Ecto neural progenitor cell (in vitro differentiated cells): ENCODE results near the gene MYO16.
"Not testable (repeated sequence)": the region's sequence is repeated elsewhere in the genome, so short reads cannot be mapped to it uniquely, and the experiment has no call there.

Source experiments
- DNase-seq: peaks from one replicate; pipeline ENCODE4 v3.0.0-alpha.2; 2018; ENCODE audit warnings: low spot score

MYO16 gene

DNA sequence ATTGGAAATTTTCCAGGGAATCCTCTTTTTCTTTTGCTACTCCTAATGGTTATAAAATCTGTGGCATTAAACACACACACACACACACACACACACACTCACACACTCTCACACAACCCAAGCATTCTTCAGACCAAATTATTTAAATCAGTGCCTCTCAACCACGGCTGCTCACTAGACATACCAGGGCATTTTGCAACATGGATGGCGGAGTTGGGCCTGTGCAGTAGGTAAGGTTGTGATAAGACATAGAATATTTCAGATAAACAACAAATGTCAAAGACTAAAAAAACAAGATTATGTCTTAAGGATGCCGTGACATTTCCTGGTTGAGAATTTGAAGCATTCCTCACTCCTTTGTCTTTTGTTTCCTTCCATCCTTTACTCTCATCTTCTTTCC is 443.1 kb downstream of the MYO16 start:
- DNase-seq: no peak

DNA sequence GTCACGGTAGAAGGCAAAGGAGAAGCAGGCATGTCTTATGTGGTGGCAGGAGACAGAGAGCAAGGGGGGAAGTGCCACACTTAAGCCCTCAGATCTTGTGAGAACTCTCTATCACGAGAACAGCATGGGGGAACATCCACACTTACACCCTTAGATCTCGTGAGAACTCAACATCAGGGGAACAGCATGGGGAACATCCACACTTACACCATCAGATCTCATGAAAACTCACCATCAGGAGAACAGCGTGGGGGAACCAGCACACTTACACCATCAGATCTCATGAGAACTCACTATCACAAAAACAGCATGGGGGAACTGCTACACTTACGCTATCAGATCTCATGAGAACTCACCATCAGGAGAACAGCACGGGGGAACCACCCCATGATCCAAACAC is 445.0 kb downstream of the MYO16 start:
- DNase-seq: no peak

DNA sequence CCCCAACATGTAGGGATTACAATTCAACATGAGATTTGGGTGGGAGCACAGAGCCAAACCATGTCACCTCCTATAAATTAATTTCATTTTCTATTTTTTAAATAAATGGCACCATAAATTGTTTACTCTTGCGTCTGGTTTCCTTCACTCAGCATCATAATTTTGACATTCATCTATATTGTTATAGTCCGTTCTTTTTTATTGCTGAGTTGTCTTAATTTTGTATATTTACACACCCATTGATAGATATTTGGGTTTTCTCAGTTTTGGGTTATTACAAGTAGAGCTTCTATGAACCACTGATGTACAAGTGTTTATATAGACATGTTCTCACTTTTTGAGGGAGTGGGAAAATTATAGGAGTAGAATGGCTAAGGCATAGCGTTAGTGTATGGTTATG is 445.4 kb downstream of the MYO16 start:
- DNase-seq: no peak

DNA sequence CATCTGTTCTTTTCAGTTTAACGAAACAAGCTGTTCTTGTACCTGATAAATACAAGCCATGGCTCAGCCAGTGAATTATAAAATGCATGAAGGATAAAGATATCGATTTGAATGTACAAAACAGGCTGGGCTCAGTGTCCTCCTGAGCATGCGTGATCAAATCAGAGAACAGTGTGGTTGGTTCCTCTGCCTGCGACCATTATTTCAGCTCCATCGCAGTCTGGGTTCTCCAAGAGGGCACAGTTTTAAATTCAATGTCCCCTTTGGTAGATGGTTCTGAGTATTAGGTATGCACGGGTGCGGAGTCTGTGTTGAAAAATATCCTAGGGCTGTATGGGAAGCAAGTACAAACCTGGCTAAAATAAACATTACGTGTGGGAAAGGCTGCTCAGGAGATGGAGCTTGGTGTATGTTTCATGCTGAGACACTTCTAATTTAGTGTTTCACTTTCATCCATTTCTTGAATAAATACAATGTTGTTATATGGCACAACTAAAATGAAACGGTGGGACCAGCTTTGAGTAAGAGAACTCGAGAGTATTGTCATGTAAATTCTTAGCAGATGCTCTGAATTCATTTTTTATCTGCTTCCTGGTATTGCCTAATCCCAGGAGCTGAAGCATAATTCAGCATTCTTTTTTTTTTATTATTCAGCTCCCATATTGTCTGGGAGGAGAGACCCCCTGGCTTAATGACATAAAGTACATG is 458.7 kb downstream of the MYO16 start:
- DNase-seq: no peak

DNA sequence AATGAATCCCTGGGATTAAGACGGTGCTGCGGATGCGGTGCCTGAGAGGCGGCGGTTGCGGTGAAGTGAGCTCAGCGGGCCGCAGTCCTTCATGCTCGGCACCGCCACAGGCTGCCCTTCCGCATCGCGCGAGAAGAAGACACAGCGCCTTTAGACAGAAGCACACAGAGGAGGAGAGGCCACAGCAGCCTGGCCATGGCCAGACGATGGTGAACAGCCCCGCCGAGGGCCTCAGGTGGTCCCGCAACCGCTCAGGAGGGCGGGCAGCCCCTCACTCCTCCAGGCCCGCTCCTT is 459.2 kb downstream of the MYO16 start:
- no peak for DNase-seq

DNA sequence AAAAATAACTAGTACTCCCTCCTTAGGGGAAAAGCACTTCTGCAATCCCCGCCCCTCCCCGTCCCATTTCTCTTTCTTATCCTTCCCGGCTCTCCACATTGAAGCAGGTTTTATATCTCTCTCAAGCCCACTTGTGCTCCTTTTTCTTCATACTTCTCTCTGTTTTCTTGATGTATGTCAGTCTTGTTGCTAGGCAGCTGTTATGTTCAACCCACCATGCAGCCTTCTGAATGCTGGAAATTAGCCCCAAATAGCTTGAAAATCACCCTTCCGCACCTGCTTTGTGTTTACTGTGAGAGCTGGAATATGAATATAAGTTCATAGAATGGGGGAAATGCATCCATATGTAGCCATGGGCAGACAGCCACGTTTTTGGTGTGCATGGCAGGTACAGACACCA is 461.4 kb downstream of the MYO16 start:
- DNase-seq: no peak

DNA sequence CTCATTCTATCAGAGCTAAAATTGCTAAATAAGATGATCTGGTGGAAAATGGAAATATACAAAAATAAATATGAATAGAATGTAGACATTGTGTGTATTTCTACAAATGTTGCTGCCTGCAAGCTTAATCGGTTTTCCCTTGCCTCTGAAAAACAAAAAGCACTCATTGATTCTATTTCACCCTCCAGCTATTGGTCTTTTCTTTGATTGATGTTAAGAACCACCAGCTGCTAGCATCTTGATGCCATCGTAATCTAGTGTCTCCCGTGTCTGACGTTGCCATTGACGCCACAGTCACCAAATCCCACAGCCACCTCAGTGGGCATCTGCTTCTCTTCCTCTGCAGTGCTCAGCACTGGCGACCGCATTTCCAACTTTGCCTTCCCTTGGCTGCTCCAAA is 461.8 kb downstream of the MYO16 start:
- DNase-seq: no peak

DNA sequence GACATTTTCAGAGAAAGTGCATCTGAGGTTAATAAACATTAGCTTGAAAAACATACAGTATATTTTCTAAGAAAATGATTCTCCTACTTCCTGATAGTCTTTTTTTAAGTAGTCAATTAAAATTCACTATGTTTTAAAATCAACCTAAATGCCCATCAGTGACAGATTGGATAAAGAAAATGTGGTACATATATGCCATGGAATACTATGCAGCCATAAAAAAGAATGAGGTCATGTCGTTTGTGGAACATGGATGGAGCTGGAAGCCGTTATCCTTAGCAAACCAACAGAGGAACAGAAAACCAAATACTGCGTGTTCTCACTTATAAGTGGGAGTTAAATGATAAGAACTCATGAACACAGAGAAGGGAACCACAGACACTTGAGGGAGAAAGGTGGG is 462.8 kb downstream of the MYO16 start:
- not testable (repeated sequence) for DNase-seq

DNA sequence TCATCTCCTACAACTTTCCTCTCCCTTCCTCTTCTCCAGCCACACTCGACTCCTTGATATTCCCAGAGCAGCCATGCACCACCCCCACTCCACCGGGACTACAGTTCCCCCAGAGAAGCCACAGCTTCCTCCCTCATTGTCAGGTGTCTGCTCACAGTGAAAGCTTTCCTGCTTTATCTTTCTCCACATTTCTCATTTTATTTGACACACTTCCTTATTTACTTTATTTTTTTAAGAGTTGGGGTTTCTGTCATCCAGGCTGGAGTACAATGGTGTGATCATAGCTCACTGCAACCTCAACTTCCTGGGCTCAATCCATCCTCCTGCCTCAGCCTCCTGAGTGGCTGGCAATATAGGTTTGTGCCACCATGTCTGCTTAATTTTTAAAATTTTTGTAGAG is 464.6 kb downstream of the MYO16 start:
- no peak for DNase-seq

DNA sequence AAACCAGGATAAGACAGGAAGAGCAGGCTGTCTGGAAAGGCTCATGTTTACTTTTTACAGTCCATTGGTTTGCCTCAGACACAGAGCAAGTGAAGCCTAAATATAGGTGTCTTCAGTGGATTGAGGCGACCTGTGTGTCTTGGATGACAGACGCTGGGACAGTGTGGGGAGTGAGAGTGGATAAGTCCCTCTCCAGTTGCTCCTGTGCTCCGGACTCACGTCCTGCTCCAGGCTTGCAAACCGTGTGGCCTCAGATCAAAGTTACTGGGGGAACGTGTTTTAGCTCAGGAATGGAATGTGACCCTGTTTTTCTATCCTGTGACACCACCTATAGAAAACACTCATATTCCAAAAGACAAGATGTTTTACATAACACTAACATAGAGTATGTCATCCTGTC is 465.7 kb downstream of the MYO16 start:
- no peak for DNase-seq

DNA sequence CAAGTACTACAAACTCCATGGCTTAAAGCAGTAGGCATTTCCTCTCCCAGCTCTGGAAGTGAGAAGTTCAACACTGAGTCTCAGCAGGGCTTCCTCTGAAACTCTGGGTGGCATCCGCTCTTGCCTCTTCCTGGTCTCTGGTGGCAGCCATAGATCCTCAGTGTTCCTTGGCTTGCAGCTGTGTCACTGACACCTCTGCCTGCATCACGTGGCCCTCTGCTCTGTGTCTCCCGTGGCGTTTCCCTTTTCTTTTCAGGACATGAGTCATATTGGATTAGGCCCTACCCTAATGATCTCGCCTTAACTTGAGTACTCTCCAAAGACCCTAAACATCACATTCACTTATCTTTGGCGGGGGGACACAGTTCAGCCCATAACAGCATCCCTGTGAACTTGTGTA is 466.7 kb downstream of the MYO16 start:
- DNase-seq: no peak

DNA sequence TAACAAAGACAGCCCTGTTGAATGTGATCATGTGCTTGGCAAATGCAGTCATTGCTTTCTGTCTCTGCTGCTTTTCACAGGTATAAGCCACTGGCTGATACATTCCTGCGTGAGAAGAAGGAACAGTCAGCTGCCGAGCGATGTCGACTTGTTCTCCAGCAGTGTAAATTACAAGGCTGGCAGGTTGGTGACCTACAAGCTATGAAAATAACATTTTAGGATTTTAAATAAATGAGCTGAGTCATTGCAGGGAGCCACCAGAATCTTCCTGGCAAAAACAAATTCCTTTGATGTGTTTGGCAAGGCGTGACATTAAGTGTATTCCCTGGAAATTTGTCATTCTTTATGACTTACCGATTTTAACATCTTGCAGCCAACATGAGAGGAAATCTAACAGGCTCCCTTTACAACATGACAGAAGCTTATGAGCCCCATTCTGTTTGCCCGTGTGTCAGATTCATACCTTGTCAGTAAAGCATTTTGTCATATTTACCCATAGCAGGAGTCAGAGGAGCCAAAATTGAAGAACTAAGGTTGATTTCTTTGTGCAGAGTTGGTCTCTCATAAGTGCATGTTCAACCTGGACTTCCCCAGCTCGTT is 471.4 kb downstream of the MYO16 start:
- no peak for DNase-seq

DNA sequence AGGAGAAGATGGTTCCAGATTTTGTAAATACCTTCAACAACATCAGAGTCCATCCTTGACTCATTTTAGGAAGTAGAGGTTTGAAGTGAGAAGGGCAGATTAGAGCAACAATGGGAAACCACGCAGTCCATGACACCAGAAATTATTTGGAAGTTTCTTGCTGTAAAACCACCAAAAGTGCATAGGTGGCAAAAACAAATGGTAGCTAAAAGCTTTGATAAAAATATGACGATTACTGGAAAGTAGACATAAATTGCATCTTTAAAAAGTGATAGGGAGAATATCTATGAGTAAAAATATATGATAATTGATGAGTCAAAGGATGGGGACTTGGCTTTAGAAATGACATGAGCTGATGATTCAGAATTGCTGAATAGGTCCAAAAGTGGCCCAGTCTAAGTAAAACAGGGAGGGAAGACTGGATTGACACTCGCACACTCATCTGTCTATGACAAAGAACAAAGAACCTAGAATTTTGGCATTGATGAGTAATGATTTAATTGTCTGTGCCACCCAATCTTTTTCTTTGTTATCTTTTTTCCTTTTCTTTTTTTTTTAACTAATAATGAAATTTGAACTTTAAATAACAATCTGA is 472.2 kb downstream of the MYO16 start:
- no peak for DNase-seq

DNA sequence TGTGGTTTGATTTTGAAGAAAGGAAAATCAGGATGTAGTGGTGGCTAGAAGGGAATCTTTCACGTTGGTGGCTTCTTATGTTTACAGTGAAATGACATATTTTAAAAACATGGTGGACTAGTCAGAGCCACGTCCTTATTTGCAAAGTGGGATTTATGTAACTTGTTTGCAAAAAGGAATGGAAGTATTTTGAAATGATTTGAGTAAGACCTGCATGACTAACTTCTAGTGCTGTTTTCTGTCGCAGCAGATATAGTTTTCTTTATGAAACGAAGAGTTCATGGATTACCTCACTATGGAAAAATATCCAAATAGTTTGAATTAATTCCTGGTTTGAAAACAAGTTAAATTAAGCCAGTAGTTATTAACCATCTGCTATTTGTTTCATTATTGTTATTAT is 476.5 kb downstream of the MYO16 start:
- DNase-seq: no peak

DNA sequence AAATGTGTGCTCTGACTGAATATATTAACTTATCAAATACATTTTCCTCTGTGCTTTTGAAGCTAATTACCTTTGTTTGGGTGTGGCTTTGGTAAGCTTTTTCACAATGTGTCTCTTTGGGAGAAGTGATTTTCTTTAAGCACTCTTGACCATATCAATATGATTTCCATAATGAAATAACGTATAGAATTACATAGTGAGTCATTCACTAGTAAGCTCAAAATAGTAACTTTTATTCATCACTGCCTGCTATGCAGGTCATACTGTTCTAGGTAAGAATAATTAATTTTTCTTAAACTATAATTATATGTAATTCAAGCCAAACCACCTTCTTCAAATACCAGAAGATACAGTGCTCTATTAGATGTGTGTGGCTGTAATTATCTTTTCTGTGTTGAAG is 480.7 kb downstream of the MYO16 start:
- DNase-seq: no peak

DNA sequence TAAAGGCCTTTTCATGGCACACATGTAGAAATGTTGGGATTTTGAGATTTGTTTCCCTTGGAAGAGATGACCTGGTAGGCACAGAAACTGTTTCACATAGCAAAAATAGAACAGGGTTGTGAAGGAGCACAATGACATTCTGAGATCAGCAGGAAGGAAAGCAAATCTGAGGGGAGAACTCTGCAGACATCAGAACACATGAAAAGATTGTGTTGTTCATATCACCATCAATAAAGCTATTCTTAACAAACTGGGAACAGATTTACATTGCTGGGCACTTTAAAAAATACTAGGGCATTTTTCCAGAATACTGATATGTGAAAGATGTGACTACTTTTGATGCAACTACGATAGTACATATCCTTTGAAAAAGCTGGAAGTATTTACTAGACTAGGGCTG is 481.7 kb downstream of the MYO16 start:
- DNase-seq: no peak

DNA sequence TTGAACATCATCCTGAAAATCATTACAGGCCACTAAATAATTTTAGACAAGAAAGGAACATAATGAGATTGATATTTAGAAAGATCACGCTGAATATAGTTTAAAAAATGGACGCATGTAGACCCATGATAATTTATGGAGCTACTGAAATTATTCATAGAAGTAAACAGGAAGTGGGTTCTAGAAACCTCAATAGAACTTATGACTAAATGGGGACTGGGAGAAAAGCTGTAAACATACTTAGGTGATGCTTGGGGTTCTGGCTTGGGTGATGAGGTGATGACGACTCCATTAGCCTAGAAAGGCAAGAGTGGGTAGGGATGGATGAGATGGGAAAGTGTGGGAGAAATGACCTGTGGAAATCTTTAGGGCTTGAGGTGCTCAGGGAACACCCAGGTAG is 484.0 kb downstream of the MYO16 start:
- no peak for DNase-seq

DNA sequence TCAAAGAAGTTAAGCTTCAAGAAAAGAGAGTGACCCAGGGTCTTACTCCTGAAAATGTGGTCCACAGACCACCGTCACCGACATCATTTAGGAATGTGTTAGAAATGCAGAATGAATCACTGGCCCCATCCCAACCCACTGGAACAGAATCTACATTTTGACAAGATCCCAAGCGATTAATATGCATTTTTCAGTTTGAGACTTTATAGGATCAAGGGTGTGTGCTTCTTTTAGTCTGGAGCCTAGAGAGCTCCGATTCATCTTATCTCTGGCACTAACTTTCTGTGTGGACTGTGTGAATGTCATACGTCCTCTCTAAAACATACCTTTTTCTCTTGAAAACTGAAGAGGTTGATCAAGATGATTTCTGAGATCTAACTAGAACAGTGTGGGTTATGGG is 484.8 kb downstream of the MYO16 start:
- no peak for DNase-seq

DNA sequence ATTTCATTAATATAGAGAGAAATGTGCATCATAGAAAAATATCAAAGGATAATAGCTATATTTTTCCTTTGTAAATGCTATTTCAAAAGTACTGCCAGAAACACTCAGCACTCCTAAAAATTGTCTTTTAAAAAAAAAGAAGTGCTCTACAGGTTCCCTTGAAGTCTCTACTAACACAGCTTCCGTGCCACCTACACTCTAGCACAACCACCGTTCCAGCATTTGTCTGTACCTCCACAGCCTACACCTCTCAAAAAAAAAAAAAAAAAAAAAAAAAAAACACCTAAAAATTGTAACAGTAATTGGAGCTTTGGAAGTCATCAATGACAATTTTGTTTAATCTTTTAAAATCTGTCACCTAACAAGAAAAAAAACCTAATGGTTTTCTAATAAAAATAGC is 485.6 kb downstream of the MYO16 start:
- no peak for DNase-seq

DNA sequence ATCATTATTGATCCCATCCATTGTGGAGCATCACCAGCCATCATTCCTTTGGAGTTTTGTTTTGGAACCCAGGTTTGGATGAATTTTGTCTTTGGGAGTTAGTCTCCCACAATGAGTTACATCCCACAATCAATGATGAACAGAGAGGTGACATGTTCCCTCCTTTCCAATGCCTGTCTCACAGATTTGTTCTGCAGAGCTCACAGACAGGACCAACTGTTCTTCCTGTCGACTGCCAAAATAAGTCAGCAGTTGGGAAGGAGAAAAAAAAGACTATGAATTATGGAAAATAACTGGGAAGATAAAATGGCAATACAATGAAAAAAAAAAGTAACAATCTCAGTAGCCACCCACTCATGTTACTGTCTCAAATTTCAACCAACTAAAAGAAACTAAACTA is 489.1 kb downstream of the MYO16 start:
- no peak for DNase-seq

DNA sequence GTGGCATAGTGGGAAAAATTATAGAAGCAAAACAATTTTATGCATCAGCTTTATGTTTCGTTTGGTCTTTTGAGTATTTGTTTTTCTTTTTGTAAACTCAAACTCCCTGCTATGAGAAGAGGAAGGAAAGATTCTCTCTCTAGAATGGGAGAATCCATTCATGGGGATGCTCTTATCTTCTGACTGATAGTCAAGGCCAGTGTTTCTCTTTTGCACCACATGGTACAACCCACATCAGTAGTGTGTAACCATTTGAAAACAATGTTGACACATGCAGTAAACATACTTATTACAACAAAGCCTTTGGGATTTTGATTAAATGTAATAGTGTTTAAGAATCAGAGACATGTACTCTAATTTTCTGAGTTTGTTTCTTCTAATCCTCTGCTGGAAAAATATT is 490.5 kb downstream of the MYO16 start:
- DNase-seq: no peak

DNA sequence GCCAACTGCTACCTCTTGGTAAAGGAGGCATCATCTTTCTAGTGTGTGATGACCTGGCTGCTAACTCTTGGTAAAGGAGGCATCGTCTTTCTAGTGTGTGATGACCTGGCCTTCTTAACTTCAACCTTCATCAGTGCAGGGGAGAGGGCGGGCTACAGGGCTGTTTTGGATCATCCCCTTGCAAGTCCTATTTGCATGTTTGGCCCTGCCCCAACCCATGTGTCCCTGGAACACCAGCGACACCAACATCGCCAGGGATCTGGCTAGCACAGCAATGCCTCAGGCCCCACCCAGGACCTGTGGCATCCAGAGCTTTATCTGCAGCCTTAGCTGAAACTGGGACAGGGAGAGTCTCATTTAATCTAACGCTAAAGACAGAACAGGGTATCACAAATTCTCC is 492.4 kb downstream of the MYO16 start:
- no peak for DNase-seq

DNA sequence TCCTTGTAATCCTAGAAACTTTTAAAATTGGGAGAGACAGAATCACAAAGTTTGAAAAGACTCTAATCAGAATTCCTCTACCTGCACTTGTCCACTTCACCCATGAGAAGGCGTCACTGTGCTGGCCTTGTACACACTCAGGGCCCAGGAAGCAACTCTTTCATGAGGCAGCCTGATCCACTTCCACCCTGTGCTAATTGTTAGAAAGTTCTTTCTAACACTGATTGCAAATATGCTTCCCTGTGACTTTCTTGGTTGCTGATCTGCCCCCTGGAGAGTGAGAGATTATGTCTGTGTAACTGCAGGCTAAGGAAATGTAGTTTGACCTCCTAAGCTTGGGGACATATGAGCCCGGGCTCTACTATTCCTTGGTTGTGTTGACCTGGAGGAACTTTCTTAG is 494.6 kb downstream of the MYO16 start:
- DNase-seq: no peak

DNA sequence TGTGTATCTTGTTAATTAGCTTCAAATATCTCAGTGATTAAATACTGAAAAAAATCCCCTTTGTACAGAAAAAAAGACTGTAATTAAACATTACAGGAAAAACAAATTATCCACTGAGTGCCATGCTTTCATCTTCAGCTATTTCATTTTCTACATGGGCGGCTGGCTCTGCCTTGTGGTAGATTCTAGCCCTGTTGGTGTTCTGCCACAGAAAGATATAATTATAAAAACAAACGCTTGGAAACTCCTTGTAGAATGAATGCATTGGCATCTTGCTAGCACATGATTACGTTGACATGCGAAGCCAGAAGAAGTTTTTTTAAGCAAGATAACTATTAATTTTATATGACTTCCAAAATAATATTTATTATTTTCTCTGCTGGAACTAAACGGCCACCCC is 496.8 kb downstream of the MYO16 start:
- no peak for DNase-seq
